HG02943 (cell line): Measurements from ENCODE around the gene KDM5C.

Experiments used
- ATAC-seq: cut with Tn5 transposase; IDR thresholded peaks from one replicate; pipeline ENCODE4 v1.9.1; 2021; ENCODE audit warnings: mild to moderate bottlenecking, low read depth, moderate library complexity; ENCODE audit not compliant: unreplicated experiment

KDM5C gene

GRCh38 chrX:53224860-53225797 lies at the start of gene KDM5C:
Gene KDM5C, minus strand, starts transcription at chrX:53225207. Its CDS starts 318 bp downstream, at chrX:53224889.
- ATAC-seq = peak; percentile 77

GRCh38 chrX:53272808-53273337 lies 47.9 kb upstream of the KDM5C start:
- no peak for ATAC-seq

GRCh38 chrX:53269536-53270107 lies 44.6 kb upstream of the KDM5C start:
- ATAC-seq = no peak

- no peak for ATAC-seq
Measured at GRCh38 chrX:53268173-53268572, 43.2 kb upstream of the KDM5C start.

- no peak for ATAC-seq
Measured at GRCh38 chrX:53266914-53267313, 41.9 kb upstream of the KDM5C start.

GRCh38 chrX:53265771-53266574 lies 41.0 kb upstream of the KDM5C start:
- no peak for ATAC-seq

GRCh38 chrX:53263597-53264094 lies 38.6 kb upstream of the KDM5C start:
- ATAC-seq = no peak

- ATAC-seq = no peak
Measured at GRCh38 chrX:53262918-53263394, 37.9 kb upstream of the KDM5C start.

- no peak for ATAC-seq
Measured at GRCh38 chrX:53262189-53262917, 37.3 kb upstream of the KDM5C start.

GRCh38 chrX:53261355-53261972 lies 36.5 kb upstream of the KDM5C start:
- ATAC-seq = no peak

GRCh38 chrX:53260836-53261235 lies 35.8 kb upstream of the KDM5C start:
- no peak for ATAC-seq

GRCh38 chrX:53257670-53258423 lies 32.8 kb upstream of the KDM5C start:
- no peak for ATAC-seq

GRCh38 chrX:53257166-53257565 lies 32.2 kb upstream of the KDM5C start:
- ATAC-seq = no peak

- no peak for ATAC-seq
Measured at GRCh38 chrX:53256446-53257041, 31.5 kb upstream of the KDM5C start.

GRCh38 chrX:53255738-53256191 lies 30.8 kb upstream of the KDM5C start:
- ATAC-seq = no peak

GRCh38 chrX:53254570-53255461 lies 29.8 kb upstream of the KDM5C start:
- ATAC-seq = no peak
